Pancreas (tissue), 10 donors: Measurements from ENCODE around the gene COL2A1. TPM values are rescaled to one million over a fixed set of nuclear protein-coding genes. Genes with fewer than 3 reads are reported as not detected.

Source experiments
- ATAC-seq, 4 donors: fragments of 200-7000 bp; cut with Tn5 transposase; one replicate each; pipeline versions ENCODE4 v1.8.0 to v1.9.1; 2020; ENCODE audit warnings: mild to moderate bottlenecking in 4 of 4, moderate library complexity in 4 of 4
- DNase-seq, 6 donors: peaks; one replicate each; pipeline ENCODE4 v3.0.0-alpha.2; 2020
- FAIRE-seq: peaks from 2 replicates; lab custom pipeline; 2012; peaks lifted over from hg19 to GRCh38; lab: Jason Lieb, UNC
- H3K27ac ChIP-seq, 4 donors: fragments of 200-600 bp; sonication (generic); 1 replicate in 3 of 4; 2 replicates in 1 of 4; pipeline versions ENCODE4 v1.5.0 to v1.8.0; 2020
- H3K27me3 ChIP-seq, 4 donors: fragments of 200-600 bp; one replicate each; pipeline ENCODE4 v1.8.0; 2021
- H3K36me3 ChIP-seq, 3 donors: fragments of 200-600 bp; sonication (generic) in 1 of 3; one replicate each; pipeline versions ENCODE4 v1.5.0 to v1.8.0; 2020 to 2021
- H3K4me1 ChIP-seq, 3 donors: fragments of 200-600 bp; one replicate each; pipeline ENCODE4 v1.8.0; 2021
- H3K4me3 ChIP-seq, 4 donors: fragments of 200-600 bp; sonication (generic) in 2 of 4; one replicate each; pipeline versions ENCODE4 v1.5.0 to v1.8.0; 2020 to 2021
- H3K9me3 ChIP-seq, 4 donors: fragments of 200-600 bp; one replicate each; pipeline ENCODE4 v1.8.0; 2021
- WGBS, 2 donors: extraction: QIAGEN DNeasy Blood & Tissue Kit; methylation state at CpG; one replicate each; pipeline ENCODE4 v1.1.7; 2013; 5-methylcytosine and 5-hydroxymethylcytosine counted together
- intact Hi-C, 3 donors: fragments of 100-400 bp; cut with DNase I; formaldehyde crosslinking; loops; one replicate each; pipeline versions ENCODE4 v1.11.1 to v1.14.2; 2022
- polyA plus RNA-seq, 2 donors: library from polyadenylated mRNA; stranded (reverse); fragments of 200-250 nt; gene quantifications; one replicate each; pipeline ENCODE4 v1.2.3, GENCODE V29; 2013
- total RNA-seq, 6 donors: library from RNA; stranded (reverse); fragmentation: NEBNext Ultra II Directional in 4 of 6; extraction: Animal tissue kit (Norgen Biotek cat#: 25700) in 4 of 6; gene quantifications; one replicate each; pipeline versions ENCODE4 v1.2.1 to v1.2.4, GENCODE V29; 2021 to 2023
- TF ChIP-seq, protein P1 (sequence below), 4 donors: fragments of 200-600 bp; sonication (generic) in 3 of 4; IDR thresholded peaks; one replicate each; pipeline versions ENCODE4 v1.5.0 to v1.8.0; 2021; ENCODE audit warnings: antibody characterized with exemption in 4 of 4
- donor health status: healthy with polysubstance abuse.
- donor health status: DM: no; HTN: no; CAD: no; lungs with moderate emphysema.
- donor health status: DM: no; HTN: no; CAD: no.
- donor health status: control.
- donor health status: control.
- donor health status: Bipolar disorder and iron deficiency.
- donor health status: DM: yes; HTN: yes; CAD: no.
- donor health status: DM: no; HTN: no; CAD: no.
- donor health status: DM: no; HTN: no; CAD: no.
- donor health status: DM: yes; HTN: yes; CAD: no.

The COL2A1 gene
- total and polyA plus RNA-seq, 8 donors, result 0.04 to 0.12 (median 0.06) TPM; not detected in 5

DNA sequence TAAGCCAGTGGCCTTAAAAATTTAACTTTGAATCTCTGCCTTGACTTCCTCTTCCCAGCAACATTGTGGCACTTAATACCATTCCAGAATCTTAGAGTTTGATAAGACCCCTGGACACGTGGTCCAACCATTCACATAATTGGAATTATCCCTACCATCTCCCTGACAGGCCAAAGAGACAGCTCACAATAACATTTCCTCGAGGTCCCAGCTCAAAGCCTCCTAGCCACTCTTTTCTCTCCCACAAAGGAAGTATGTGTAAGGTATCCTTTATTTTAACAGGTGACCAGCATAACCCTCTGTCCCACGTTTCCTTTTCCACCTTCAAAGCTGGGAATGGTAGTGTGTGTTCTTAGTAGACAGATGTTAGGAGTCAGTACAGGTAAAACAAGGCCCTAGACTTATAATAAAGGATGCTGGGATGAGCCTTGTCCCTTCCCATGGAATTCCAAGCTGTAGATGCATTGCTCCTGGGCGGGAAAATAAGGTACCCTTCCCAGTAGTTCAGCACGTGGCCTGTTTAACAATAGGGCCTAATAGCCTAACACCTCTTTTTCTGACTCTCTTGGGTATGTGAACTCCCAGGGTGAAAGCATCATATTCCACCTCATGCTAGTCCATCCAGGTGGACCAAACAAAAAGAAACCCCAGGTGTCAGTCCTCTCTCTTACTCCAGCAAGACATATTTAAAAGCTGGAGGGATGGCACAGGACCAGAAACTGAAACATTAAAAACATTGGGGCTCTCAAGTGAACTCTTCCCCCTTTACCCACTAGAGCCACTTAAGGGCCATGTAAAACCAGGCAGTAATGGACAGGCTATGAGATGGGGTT, 37.5 kb upstream of the COL2A1 start:
- 67 to 73% methylated on average over 5 of the region's 5 CpGs for WGBS, 2 donors
- H3K27ac ChIP-seq, result no peak overlapping the region
- TF ChIP-seq, protein P1, sequence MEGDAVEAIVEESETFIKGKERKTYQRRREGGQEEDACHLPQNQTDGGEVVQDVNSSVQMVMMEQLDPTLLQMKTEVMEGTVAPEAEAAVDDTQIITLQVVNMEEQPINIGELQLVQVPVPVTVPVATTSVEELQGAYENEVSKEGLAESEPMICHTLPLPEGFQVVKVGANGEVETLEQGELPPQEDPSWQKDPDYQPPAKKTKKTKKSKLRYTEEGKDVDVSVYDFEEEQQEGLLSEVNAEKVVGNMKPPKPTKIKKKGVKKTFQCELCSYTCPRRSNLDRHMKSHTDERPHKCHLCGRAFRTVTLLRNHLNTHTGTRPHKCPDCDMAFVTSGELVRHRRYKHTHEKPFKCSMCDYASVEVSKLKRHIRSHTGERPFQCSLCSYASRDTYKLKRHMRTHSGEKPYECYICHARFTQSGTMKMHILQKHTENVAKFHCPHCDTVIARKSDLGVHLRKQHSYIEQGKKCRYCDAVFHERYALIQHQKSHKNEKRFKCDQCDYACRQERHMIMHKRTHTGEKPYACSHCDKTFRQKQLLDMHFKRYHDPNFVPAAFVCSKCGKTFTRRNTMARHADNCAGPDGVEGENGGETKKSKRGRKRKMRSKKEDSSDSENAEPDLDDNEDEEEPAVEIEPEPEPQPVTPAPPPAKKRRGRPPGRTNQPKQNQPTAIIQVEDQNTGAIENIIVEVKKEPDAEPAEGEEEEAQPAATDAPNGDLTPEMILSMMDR (IDR thresholded peaks at IDR 0.05), result no peak
- H3K27me3 ChIP-seq, result no peaks in the 10 kb centered on the region
- H3K4me1 ChIP-seq, result no peaks in the 10 kb centered on the region
- H3K9me3 ChIP-seq, result no peaks in the 10 kb centered on the region
- no peak overlapping the region for H3K4me3 ChIP-seq
- H3K36me3 ChIP-seq, result peaks cover 0 to 18% (median 0%) of the 10 kb centered on the region in 3 donors
- ATAC-seq (no peak), DNase-seq (no peak), FAIRE-seq (no peak)
- intact Hi-C loops, result no loop called here

DNA sequence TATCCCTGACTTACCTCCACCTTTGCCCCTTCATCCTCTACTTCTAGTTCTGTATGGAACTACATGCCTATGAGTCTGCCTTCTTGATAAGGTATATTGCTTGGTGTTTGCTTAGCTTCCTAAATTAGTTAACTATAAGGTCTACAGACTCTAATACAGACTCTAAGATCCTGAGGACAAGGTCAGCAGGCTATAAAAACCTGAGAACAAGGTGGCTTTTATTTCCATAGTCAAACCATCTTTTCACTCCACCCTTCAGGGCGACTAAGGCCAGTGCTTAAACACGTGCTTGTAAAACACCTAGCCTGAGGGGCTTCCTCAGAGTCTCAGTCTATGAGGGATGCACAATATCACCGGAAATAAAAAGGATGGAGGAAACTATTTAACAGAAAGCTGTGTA, 36.1 kb upstream of the COL2A1 start:
- intact Hi-C loops, result no loop called here
- 57 to 63% methylated on average over 3 of the region's 3 CpGs for WGBS, 2 donors
- FAIRE-seq, result no peak

DNA sequence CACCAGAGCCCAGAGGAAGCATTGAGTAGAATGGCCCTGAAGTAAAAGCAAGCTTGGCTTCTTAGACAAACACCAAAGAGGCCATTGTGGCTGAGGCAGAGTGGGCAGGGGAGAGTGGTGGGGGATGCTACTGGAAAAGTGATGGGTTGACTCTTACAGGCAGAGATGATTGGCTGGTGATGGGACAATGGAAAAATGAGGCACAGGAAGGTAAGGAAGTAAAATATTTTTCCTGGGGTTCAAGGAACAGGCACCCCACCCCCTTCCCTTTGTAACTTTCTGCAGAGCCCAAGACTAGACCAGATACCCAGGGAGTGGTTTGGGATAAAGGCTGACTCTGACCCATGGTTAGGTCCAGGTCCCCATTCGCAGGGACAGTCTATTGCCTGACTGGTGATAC, 34.9 kb upstream of the COL2A1 start:
- WGBS, 2 donors, result 85 to 92% methylated on average over 1 of the region's 1 CpG
- no peaks in the 10 kb centered on the region for H3K27me3 ChIP-seq
- FAIRE-seq (no peak), ATAC-seq (no peak), DNase-seq (no peak)
- no peak overlapping the region for H3K27ac ChIP-seq
- H3K36me3 ChIP-seq, result no peaks in the 10 kb centered on the region
- intact Hi-C loops, result no loop called here
- TF ChIP-seq, protein P1 (IDR thresholded peaks at IDR 0.05), result no peak
- no peaks in the 10 kb centered on the region for H3K9me3 ChIP-seq
- H3K4me1 ChIP-seq, result no peaks in the 10 kb centered on the region
- H3K4me3 ChIP-seq, result no peak overlapping the region

More for the DNA sequence above, 36.1 kb upstream of the COL2A1 start:
- H3K36me3 ChIP-seq, result peaks cover 0 to 6% (median 0%) of the 10 kb centered on the region in 3 donors
- H3K9me3 ChIP-seq, result no peaks in the 10 kb centered on the region
- no peaks in the 10 kb centered on the region for H3K4me1 ChIP-seq
- no peak for DNase-seq
- H3K4me3 ChIP-seq, result no peak overlapping the region
- no peak overlapping the region for H3K27ac ChIP-seq
- no peak for ATAC-seq
- H3K27me3 ChIP-seq, result no peaks in the 10 kb centered on the region
- TF ChIP-seq, protein P1 (IDR thresholded peaks at IDR 0.05), result no peak

DNA sequence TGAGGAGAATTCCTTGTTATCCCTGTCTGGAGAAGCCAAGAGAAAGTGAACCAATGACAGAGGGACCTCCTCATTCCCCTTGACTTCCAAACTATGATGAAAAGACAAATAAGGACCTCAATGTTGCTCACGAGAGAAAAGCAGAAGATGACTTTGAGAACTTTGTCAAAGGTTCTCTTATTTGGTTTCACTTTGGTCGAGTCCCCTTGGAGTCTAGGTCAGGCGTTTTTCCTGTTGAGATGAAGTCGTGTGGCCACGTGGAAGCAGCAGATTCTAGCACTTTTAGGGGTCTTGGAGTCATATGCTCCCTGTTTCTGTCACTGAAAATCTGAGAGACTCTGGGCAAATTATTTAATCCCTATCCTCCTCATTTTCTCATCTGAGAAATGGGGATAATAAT, 33.8 kb upstream of the COL2A1 start:
- intact Hi-C loops, result no loop called here

More for the DNA sequence above, 33.8 kb upstream of the COL2A1 start:
- no peaks in the 10 kb centered on the region for H3K4me1 ChIP-seq
- FAIRE-seq (no peak), ATAC-seq (peak in 1 of 4 donors; percentile 23), DNase-seq (no peak)
- no peak overlapping the region for H3K4me3 ChIP-seq
- 58 to 70% methylated on average over 5 of the region's 5 CpGs for WGBS, 2 donors
- H3K27ac ChIP-seq, result no peak overlapping the region
- no peaks in the 10 kb centered on the region for H3K27me3 ChIP-seq
- TF ChIP-seq, protein P1 (IDR thresholded peaks at IDR 0.05), result no peak
- H3K36me3 ChIP-seq, result no peaks in the 10 kb centered on the region
- no peaks in the 10 kb centered on the region for H3K9me3 ChIP-seq
